CD14-positive monocyte (primary cell): ENCODE measurements around the gene HSPA12A. TPM values are rescaled to one million over a fixed set of nuclear protein-coding genes. Genes with fewer than 3 reads are reported as not detected.

Source experiments
- DNase-seq, 3 donors: peaks; one replicate each; pipeline ENCODE4 v3.0.0-alpha.2; 2011 to 2022
- H2AFZ ChIP-seq: 2 replicates; pipeline ENCODE4 v1.6.0; 2012; ENCODE audit warnings: mild to moderate bottlenecking, low read depth, low read length, inconsistent platforms; ENCODE audit not compliant: insufficient read depth, poor library complexity, severe bottlenecking
- H3K27ac ChIP-seq, 2 donors: 1 replicate in 1 of 2; 2 replicates in 1 of 2; pipeline ENCODE4 v1.5.1; 2012 to 2013; ENCODE audit warnings: low read length in 2 of 2, control low read depth in 1 of 2, inconsistent platforms in 1 of 2, low read depth in 1 of 2, mild to moderate bottlenecking in 1 of 2
- H3K27me3 ChIP-seq, 2 donors: one replicate each; pipeline versions ENCODE4 v1.6.0 to v1.6.1; 2011 to 2013; ENCODE audit warnings: low read length in 2 of 2; ENCODE audit not compliant: control insufficient read depth in 2 of 2, insufficient read depth in 2 of 2
- H3K36me3 ChIP-seq, 2 donors: replicated peaks in 1 of 2; 1 replicate in 1 of 2; 2 replicates in 1 of 2; pipeline versions ENCODE4 v1.5.1 to v1.6.1; 2012 to 2013; ENCODE audit warnings: low read length in 2 of 2, control low read depth in 1 of 2, inconsistent platforms in 1 of 2, mild to moderate bottlenecking in 1 of 2; ENCODE audit not compliant: insufficient read depth in 2 of 2, control insufficient read depth in 1 of 2
- H3K4me1 ChIP-seq, 2 donors: 1 replicate in 1 of 2; 2 replicates in 1 of 2; pipeline versions ENCODE4 v1.5.1 to v1.6.1; 2012 to 2013; ENCODE audit warnings: low read length in 2 of 2, control low read depth in 1 of 2, inconsistent platforms in 1 of 2, mild to moderate bottlenecking in 1 of 2, moderate library complexity in 1 of 2; ENCODE audit not compliant: insufficient read depth in 2 of 2, control insufficient read depth in 1 of 2
- H3K4me2 ChIP-seq: replicated peaks from 2 replicates; pipeline ENCODE3; 2012; ENCODE audit warnings: low read length, moderate library complexity, mild to moderate bottlenecking; ENCODE audit not compliant: poor library complexity, severe bottlenecking; ENCODE audit errors: extremely low read depth
- H3K4me3 ChIP-seq, 3 experiments: fragments of 200-600 bp in 1 of 3; sonication (generic) in 1 of 3; replicated peaks in 1 of 3; 1 replicate in 2 of 3; 2 replicates in 1 of 3; pipeline ENCODE4 v1.5.1; 2011 to 2013; ENCODE audit warnings: low read length in 3 of 3, mild to moderate bottlenecking in 3 of 3, control low read depth in 2 of 3, low read depth in 2 of 3, inconsistent platforms in 1 of 3, moderate library complexity in 1 of 3
- H3K79me2 ChIP-seq: 2 replicates; pipeline ENCODE4 v1.6.0; 2012; ENCODE audit warnings: mild to moderate bottlenecking, control low read depth, inconsistent platforms, low read length, moderate library complexity; ENCODE audit not compliant: insufficient read depth
- H3K9ac ChIP-seq: 2 replicates; pipeline ENCODE4 v1.6.0; 2017; ENCODE audit warnings: low read length, mild to moderate bottlenecking; ENCODE audit not compliant: insufficient read depth, poor library complexity, severe bottlenecking
- H3K9me3 ChIP-seq, 2 donors: replicated peaks in 1 of 2; 1 replicate in 1 of 2; 2 replicates in 1 of 2; pipeline versions ENCODE4 v1.5.1 to v1.6.1; 2012 to 2013; ENCODE audit warnings: low read length in 2 of 2, control low read depth in 1 of 2; ENCODE audit not compliant: control insufficient read depth in 1 of 2, insufficient read depth in 1 of 2
- H4K20me1 ChIP-seq: 2 replicates; pipeline ENCODE4 v1.6.0; 2012; ENCODE audit warnings: mild to moderate bottlenecking, low read length, control low read depth, moderate library complexity; ENCODE audit not compliant: insufficient read depth
- H3K27ac Mint-ChIP-seq, 7 donors: one replicate each; pipeline ENCODE4 v1.8.0; 2020; ENCODE audit warnings: mild to moderate bottlenecking in 7 of 7, mixed read lengths in 7 of 7, moderate library complexity in 6 of 7, inconsistent platforms in 2 of 7
- H3K27me3 Mint-ChIP-seq, 3 donors: one replicate each; pipeline ENCODE4 v1.8.0; 2021 to 2022; ENCODE audit warnings: low read depth in 3 of 3, mild to moderate bottlenecking in 3 of 3, mixed read lengths in 3 of 3, moderate library complexity in 3 of 3, inconsistent platforms in 1 of 3
- H3K36me3 Mint-ChIP-seq, 2 donors: one replicate each; pipeline ENCODE4 v1.8.0; 2020; ENCODE audit warnings: mixed read lengths in 2 of 2, inconsistent platforms in 1 of 2, mild to moderate bottlenecking in 1 of 2
- H3K4me1 Mint-ChIP-seq: one replicate; pipeline ENCODE4 v1.8.0; 2020; ENCODE audit warnings: mild to moderate bottlenecking, mixed read lengths
- H3K4me3 Mint-ChIP-seq, 2 donors: one replicate each; pipeline ENCODE4 v1.8.0; 2020; ENCODE audit warnings: mild to moderate bottlenecking in 2 of 2, mixed read lengths in 2 of 2, moderate library complexity in 1 of 2
- H3K9me3 Mint-ChIP-seq, 7 donors: one replicate each; pipeline ENCODE4 v1.8.0; 2020 to 2022; ENCODE audit warnings: mixed read lengths in 7 of 7, mild to moderate bottlenecking in 6 of 7, moderate library complexity in 6 of 7, inconsistent platforms in 2 of 7
- CTCF ChIP-seq: fragments of 200-600 bp; IDR thresholded peaks from one replicate; pipeline ENCODE4 v1.8.0; 2022; ENCODE audit warnings: antibody characterized with exemption, mild to moderate bottlenecking
- WGBS: methylation state at CpG from one replicate; pipeline ENCODE4 v1.1.5; 2013; ENCODE audit warnings: missing lambda C conversion rate; ENCODE audit not compliant: insufficient coverage; 5-methylcytosine and 5-hydroxymethylcytosine counted together
- intact Hi-C, 2 donors: fragments of 100-400 bp; cut with micrococcal nuclease; formaldehyde crosslinking; loops; one replicate each; pipeline versions ENCODE4 v1.15.0 to v1.15.1; 2023
- polyA plus RNA-seq, 3 donors: library from polyadenylated mRNA; depleted of rRNA in 1 of 3; unstranded in 2 of 3; stranded (reverse) in 1 of 3; fragments of 300-500 nt in 2 of 3; fragments of >200 nt in 1 of 3; fragmentation: Illumina TruSeq in 2 of 3; gene quantifications; 1 replicate in 2 of 3; 2 replicates in 1 of 3; pipeline ENCODE4 v1.2.3, GENCODE V29; 2012 to 2021

Gene HSPA12A
- polyA plus RNA-seq, 3 donors = 0.01 TPM; not detected in 2

GRCh38 chr10:116780691-116781205 is 38.4 kb upstream of the HSPA12A start:
- H3K4me1 Mint-ChIP-seq = no peaks in the 10 kb centered on the region
- H3K4me3 Mint-ChIP-seq = no peak overlapping the region
- Histone ChIP-seq H2AFZ (no peak overlapping the region), H3K4me1 (no peaks in the 10 kb centered on the region), H3K4me2 (no peak overlapping the region), H4K20me1 (no peaks in the 10 kb centered on the region), H3K36me3 (no peaks in the 10 kb centered on the region), H3K9ac (no peak overlapping the region), H3K4me3 (no peak overlapping the region), H3K27me3 (peaks cover 0 to 3% of the 10 kb centered on the region in 2 donors), H3K27ac (no peak overlapping the region), H3K79me2 (no peaks in the 10 kb centered on the region), H3K9me3 (no peaks in the 10 kb centered on the region)
- WGBS = no CpG with 5 or more reads among the region's 3 CpGs
- peaks cover 9 to 11% (median 11%) of the 10 kb centered on the region in 3 donors for H3K27me3 Mint-ChIP-seq
- no peaks in the 10 kb centered on the region for H3K36me3 Mint-ChIP-seq
- TF ChIP-seq CTCF = no peak
- no peak overlapping the region for H3K27ac Mint-ChIP-seq
- DNase-seq = no peak
- peaks cover 0 to 3% (median 0%) of the 10 kb centered on the region in 7 donors for H3K9me3 Mint-ChIP-seq
- intact Hi-C loops = no loop called here

DNA sequence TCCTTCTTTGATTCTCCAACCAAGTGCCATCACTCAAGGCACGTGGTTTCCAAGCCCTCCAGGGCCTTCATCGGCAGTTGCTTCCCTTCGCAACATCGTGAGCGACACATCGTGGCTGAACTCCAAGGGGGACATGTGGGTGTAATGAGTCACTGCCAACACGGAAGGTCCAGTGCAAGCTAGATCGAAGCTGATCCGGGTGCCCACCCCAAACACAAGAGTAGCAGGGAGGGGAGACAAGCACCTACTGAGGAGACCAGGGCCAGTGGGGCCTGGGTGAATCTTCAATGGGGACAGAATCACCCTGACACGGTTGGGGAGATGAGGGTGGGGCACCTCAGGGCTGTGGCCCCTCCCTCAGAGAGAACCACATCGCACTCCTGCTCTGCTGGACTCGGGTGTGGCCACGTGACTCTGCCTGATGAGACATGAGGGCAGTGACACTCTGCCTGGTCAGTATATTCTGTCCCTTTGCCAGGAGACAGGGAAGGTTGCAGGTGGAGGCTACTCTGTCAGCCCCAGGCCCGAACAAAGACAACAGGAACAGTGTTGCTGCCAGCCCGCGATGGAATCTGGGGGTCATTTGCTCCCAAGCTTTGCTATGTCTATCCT is 36.8 kb upstream of the HSPA12A start:
- Histone ChIP-seq H3K27me3 (peaks cover 0 to 3% of the 10 kb centered on the region in 2 donors), H3K79me2 (no peaks in the 10 kb centered on the region), H3K9me3 (no peaks in the 10 kb centered on the region), H3K4me2 (no peak overlapping the region), H3K9ac (no peak overlapping the region), H3K4me1 (no peaks in the 10 kb centered on the region), H2AFZ (no peak overlapping the region), H4K20me1 (no peaks in the 10 kb centered on the region), H3K36me3 (no peaks in the 10 kb centered on the region), H3K4me3 (no peak overlapping the region), H3K27ac (no peak overlapping the region)
- no peak for DNase-seq
- 89% methylated on average over 13 of the region's 16 CpGs for WGBS
- Mint-ChIP-seq H3K4me1 (no peaks in the 10 kb centered on the region), H3K27ac (no peak overlapping the region), H3K27me3 (peaks cover 5 to 12% (median 9%) of the 10 kb centered on the region in 3 donors), H3K4me3 (no peak overlapping the region), H3K36me3 (no peaks in the 10 kb centered on the region), H3K9me3 (peaks cover 0 to 3% (median 0%) of the 10 kb centered on the region in 7 donors)
- TF ChIP-seq CTCF = no peak
- intact Hi-C loops = no loop called here
